GM23248 (cell line): ENCODE data around the gene SPEF2.

Source experiments
- EZH2 ChIP-seq: fragments of 200-600 bp; sonication (generic); IDR thresholded peaks from 2 replicates; pipeline ENCODE4 v1.6.1; 2018; ENCODE audit warnings: antibody characterized with exemption, mild to moderate bottlenecking; ENCODE audit not compliant: insufficient read depth, poor library complexity, severe bottlenecking
- EZH2phosphoT487 ChIP-seq: fragments of 200-600 bp; sonication (generic); IDR thresholded peaks from 2 replicates; pipeline ENCODE4 v1.6.1; 2018; ENCODE audit warnings: antibody characterized with exemption, moderate library complexity, mild to moderate bottlenecking, low read depth; ENCODE audit not compliant: insufficient read depth

GRCh38 chr5:35668319-35668718, 50.7 kb downstream of the SPEF2 start:
- no peak for TF ChIP-seq EZH2phosphoT487
- no peak for TF ChIP-seq EZH2
